IMR-90 (cell line): ENCODE data around the gene SDHAF1. TPM values are rescaled to one million over a fixed set of nuclear protein-coding genes. Genes with fewer than 3 reads are reported as not detected.
A peak's percentile ranks its signal among the peaks of the same experiment; 100 is the strongest.

Experiments used
- ATAC-seq: fragments of 200-7000 bp; cut with Tn5 transposase; 2 replicates; pipeline ENCODE4 v1.9.1; 2020; ENCODE audit warnings: low read depth, mild to moderate bottlenecking, moderate library complexity
- BruUV-seq: library from RNA; stranded (reverse); fragments of 400-500 nt; replicated peaks from 2 replicates; lab custom pipeline; 2021; lab: Mats Ljungman, UMichigan
- CTCF ChIA-PET: fragments of 300-600 bp; formaldehyde crosslinking; extraction: SDS; loops from one replicate; lab custom pipeline; 2021; ENCODE audit warnings: antibody characterized with exemption; lab: Yijun Ruan, JAX
- POLR2A ChIA-PET: fragments of 300-600 bp; sonication (Branson Sonifier 250); formaldehyde crosslinking; loops from one replicate; lab custom pipeline; 2022; ENCODE audit warnings: antibody characterized with exemption; ENCODE audit not compliant: unreplicated experiment; lab: Charles Lee
- DNase-seq: peaks from one replicate; pipeline ENCODE4 v3.0.0; 2013
- H2AFZ ChIP-seq: replicated peaks from 2 replicates; pipeline ENCODE3; 2013; ENCODE audit warnings: low read length, mild to moderate bottlenecking; ENCODE audit not compliant: poor library complexity
- H2AK5ac ChIP-seq: 2 replicates; pipeline ENCODE4 v1.6.1; 2013; ENCODE audit warnings: low read depth, low read length, inconsistent platforms
- H2AK9ac ChIP-seq: replicated peaks from 2 replicates; pipeline ENCODE3; 2013; ENCODE audit warnings: mild to moderate bottlenecking, low read depth, low read length, moderate library complexity; ENCODE audit not compliant: poor library complexity
- H2BK120ac ChIP-seq: 2 replicates; pipeline ENCODE4 v1.6.1; 2013; ENCODE audit warnings: low read depth, low read length, inconsistent platforms
- H2BK15ac ChIP-seq: 3 replicates; pipeline ENCODE4 v1.6.1; 2013; ENCODE audit warnings: low read depth, low read length, inconsistent platforms
- H2BK20ac ChIP-seq: 2 replicates; pipeline ENCODE4 v1.6.1; 2013; ENCODE audit warnings: low read depth, mild to moderate bottlenecking, inconsistent platforms, low read length, moderate library complexity
- H2BK5ac ChIP-seq: 2 replicates; pipeline ENCODE4 v1.6.1; 2013; ENCODE audit warnings: mild to moderate bottlenecking, low read depth, low read length, inconsistent platforms; ENCODE audit not compliant: poor library complexity, severe bottlenecking
- H3K14ac ChIP-seq: replicated peaks from 2 replicates; pipeline ENCODE4 v1.6.1; 2013; ENCODE audit warnings: low read depth, low read length, inconsistent platforms
- H3K18ac ChIP-seq: 2 replicates; pipeline ENCODE4 v1.6.1; 2013; ENCODE audit warnings: low read depth, low read length, control low read depth
- H3K23ac ChIP-seq: 2 replicates; pipeline ENCODE4 v1.6.1; 2013; ENCODE audit warnings: low read depth, low read length, inconsistent platforms
- H3K27ac ChIP-seq: 2 replicates; pipeline ENCODE4 v1.5.1; 2013; ENCODE audit warnings: mild to moderate bottlenecking, control low read depth, low read length; ENCODE audit not compliant: insufficient read depth
- H3K27me3 ChIP-seq: 2 replicates; pipeline ENCODE4 v1.6.1; 2013; ENCODE audit warnings: low read length; ENCODE audit not compliant: control insufficient read depth, insufficient read depth
- H3K36me3 ChIP-seq: 2 replicates; pipeline ENCODE4 v1.6.1; 2013; ENCODE audit warnings: low read length, mixed read lengths; ENCODE audit not compliant: control insufficient read depth, insufficient read depth
- H3K4ac ChIP-seq: 2 replicates; pipeline ENCODE4 v1.6.1; 2013; ENCODE audit warnings: low read depth, low read length, inconsistent platforms
- H3K4me1 ChIP-seq: 2 replicates; pipeline ENCODE4 v1.6.1; 2013; ENCODE audit warnings: low read length, mixed read lengths; ENCODE audit not compliant: control insufficient read depth, insufficient read depth
- H3K4me2 ChIP-seq: 2 replicates; pipeline ENCODE4 v1.6.1; 2013; ENCODE audit warnings: low read depth, mild to moderate bottlenecking, control low read depth, low read length, moderate library complexity
- H3K4me3 ChIP-seq: 2 replicates; pipeline ENCODE4 v1.5.1; 2013; ENCODE audit warnings: low read depth, mild to moderate bottlenecking, control low read depth, low read length, moderate library complexity; ENCODE audit not compliant: insufficient read depth
- H3K56ac ChIP-seq: 2 replicates; pipeline ENCODE4 v1.6.1; 2013; ENCODE audit warnings: low read length, inconsistent platforms; ENCODE audit not compliant: insufficient read depth; ENCODE audit errors: extremely low read depth
- H3K79me1 ChIP-seq, 2 experiments: 2 replicates each; pipeline ENCODE4 v1.6.1; 2013; ENCODE audit warnings: low read length in 2 of 2, inconsistent platforms in 1 of 2, low read depth in 1 of 2
- H3K9ac ChIP-seq: 2 replicates; pipeline ENCODE4 v1.6.1; 2013; ENCODE audit warnings: low read depth, low read length, control low read depth
- H3K9me1 ChIP-seq: 2 replicates; pipeline ENCODE4 v1.6.1; 2013; ENCODE audit warnings: low read length, inconsistent platforms; ENCODE audit not compliant: insufficient read depth
- H3K9me3 ChIP-seq: 2 replicates; pipeline ENCODE4 v1.6.1; 2013; ENCODE audit warnings: low read length; ENCODE audit not compliant: control insufficient read depth, insufficient read depth
- H4K20me1 ChIP-seq: 2 replicates; pipeline ENCODE4 v1.6.1; 2013; ENCODE audit warnings: low read length, inconsistent platforms; ENCODE audit not compliant: insufficient read depth
- H4K5ac ChIP-seq: 2 replicates; pipeline ENCODE4 v1.6.1; 2013; ENCODE audit warnings: mild to moderate bottlenecking, low read depth, low read length, control low read depth
- H4K8ac ChIP-seq, 2 experiments: 2 replicates each; pipeline ENCODE4 v1.6.1; 2013; ENCODE audit warnings: low read depth in 2 of 2, low read length in 2 of 2, control low read depth in 1 of 2, inconsistent platforms in 1 of 2
- H4K91ac ChIP-seq: 2 replicates; pipeline ENCODE4 v1.6.1; 2013; ENCODE audit warnings: low read depth, low read length, inconsistent platforms; ENCODE audit not compliant: insufficient read depth
- CEBPB ChIP-seq: IDR thresholded peaks from 2 replicates; pipeline ENCODE4 v1.6.1; 2012; ENCODE audit warnings: low read depth, low read length, improper control_type of control experiment
- ELK1 ChIP-seq: fragments of 150-350 bp; IDR thresholded peaks from 2 replicates; pipeline ENCODE4 v1.6.1; 2016; ENCODE audit warnings: low read depth, mild to moderate bottlenecking, low read length, moderate library complexity, borderline replicate concordance
- MAZ ChIP-seq: IDR thresholded peaks from 2 replicates; pipeline ENCODE4 v1.6.1; 2012; ENCODE audit warnings: low read depth, mild to moderate bottlenecking, low read length, improper control_type of control experiment, moderate library complexity, borderline replicate concordance
- NFE2L2 ChIP-seq: fragments of 150-350 bp; IDR thresholded peaks from 2 replicates; pipeline ENCODE4 v1.6.1; 2016; ENCODE audit warnings: low read depth, mild to moderate bottlenecking, low read length
- RAD21 ChIP-seq: IDR thresholded peaks from 2 replicates; pipeline ENCODE4 v1.6.1; 2012; ENCODE audit warnings: low read length, improper control_type of control experiment
- USF2 ChIP-seq: fragments of 150-350 bp; IDR thresholded peaks from 2 replicates; pipeline ENCODE4 v1.6.1; 2017; ENCODE audit warnings: mild to moderate bottlenecking, antibody characterized with exemption, low read length, low read depth
- WGBS, 2 experiments: methylation state at CpG; one replicate each; pipeline versions ENCODE4 v1.1.5 to v1.1.7; 2013; ENCODE audit warnings: missing lambda C conversion rate in 2 of 2; ENCODE audit not compliant: insufficient read length in 1 of 2; ENCODE audit errors: extremely low coverage in 2 of 2; 5-methylcytosine and 5-hydroxymethylcytosine counted together
- dilution Hi-C: fragments of 300-500 bp; cut with HindIII; formaldehyde crosslinking; loops from one replicate; pipeline ENCODE4 v1.14.3; 2018; ENCODE audit warnings: low sequenced_read_pairs; ENCODE audit not compliant: unreplicated experiment
- in situ Hi-C: fragments of 300-500 bp; cut with MboI; formaldehyde crosslinking; loops from 3 replicates; pipeline ENCODE4 v1.14.3; 2019; ENCODE audit warnings: low sequenced_read_pairs, inconsistent platforms, mixed read lengths
- intact Hi-C: fragments of 100-400 bp; cut with micrococcal nuclease; formaldehyde crosslinking; loops from 2 replicates; pipeline ENCODE4 v1.10.0; 2022
- polyA plus RNA-seq, 3 experiments: library from polyadenylated mRNA; depleted of rRNA; stranded (reverse); fragments of >200 nt; gene quantifications; 2 replicates each; pipeline ENCODE4 v1.2.3, GENCODE V29; 2012; ENCODE audit warnings: low replicate concordance in 1 of 3
- total RNA-seq: library from RNA; depleted of rRNA; stranded (reverse); fragments of >200 nt; gene quantifications from 2 replicates; pipeline ENCODE4 v1.2.3, GENCODE V29; 2012

The SDHAF1 gene
- total and polyA plus RNA-seq, 2 of the 4 experiments (the other 2 are of a cell fraction) = 4.8 to 9.9 TPM

GRCh38 chr19:36041831-36042230 lies 46.8 kb downstream of the SDHAF1 start:
- ChIA-PET POLR2A (no interaction called here), CTCF (interaction anchor here (1.1 kb wide), 1 partner anchor 12 kb away, joined by 6 read pairs; no protein-coding TSS in a partner anchor)
- DNase-seq (peak; percentile 82), ATAC-seq (peak; percentile 97)
- peak overlapping the region; percentile 87 for H4K91ac ChIP-seq
- peak overlapping the region; percentile 78 for H4K5ac ChIP-seq
- peak overlapping the region; percentile 75 for H3K18ac ChIP-seq
- no TSS peak for BruUV-seq
- H3K4me3 ChIP-seq = no peak overlapping the region
- H3K4me2 ChIP-seq = peak overlapping the region; percentile 35
- intact Hi-C loops (loop anchor here (1.0 kb wide), 1 partner anchor 12 kb away; the partner anchor contains the start of genes THAP8 and WDR62), in situ Hi-C loops (no loop called here), dilution Hi-C loops (no loop called here)
- peak overlapping the region; percentile 75 for H2BK20ac ChIP-seq
- peaks cover 0 to 21% of the 10 kb centered on the region in 2 experiments; a peak in 3 of 4 replicates for H3K79me1 ChIP-seq
- H3K4ac ChIP-seq = peak overlapping the region; percentile 93
- peak overlapping the region; percentile 81; the same call in 1 of the 2 replicates for H2AK5ac ChIP-seq
- peak overlapping the region; percentile 79; the same call in 1 of the 2 replicates for H3K23ac ChIP-seq
- peaks cover 9% of the 10 kb centered on the region for H3K4me1 ChIP-seq
- peak overlapping the region; percentile 81 for H2BK5ac ChIP-seq
- peak overlapping the region; percentile 18; the same call in 1 of the 2 replicates for H3K9ac ChIP-seq
- peak overlapping the region; percentile 67; the same call in 2 of the 3 replicates for H2BK15ac ChIP-seq
- peak overlapping the region; percentile 72 for H2AFZ ChIP-seq
- no peaks in the 10 kb centered on the region for H3K9me3 ChIP-seq
- WGBS, 2 experiments = 17% methylated on average over 1 of the region's 3 CpGs; no CpG with 5 or more reads in 1 of the 2 experiments
- H3K27ac ChIP-seq = peak overlapping the region; percentile 74; the same call in 1 of the 2 replicates
- H4K20me1 ChIP-seq = no peaks in the 10 kb centered on the region
- H2BK120ac ChIP-seq = peak overlapping the region; percentile 89
- H3K27me3 ChIP-seq = no peaks in the 10 kb centered on the region
- H3K14ac ChIP-seq = peak overlapping the region; percentile 77
- TF ChIP-seq ELK1 = no peak
- no peak for TF ChIP-seq RAD21
- peak; percentile 80; the same call in 1 of the 2 replicates for TF ChIP-seq MAZ
- TF ChIP-seq USF2 = no peak
- peak; percentile 93 for TF ChIP-seq CEBPB
- no peak for TF ChIP-seq NFE2L2
- peak overlapping the region; percentile 37; the same call in 1 of the 2 replicates for H3K56ac ChIP-seq
- H2AK9ac ChIP-seq = peak overlapping the region; percentile 91
- peaks cover 6% of the 10 kb centered on the region for H3K36me3 ChIP-seq
- no peaks in the 10 kb centered on the region; the same call in 1 of the 2 replicates for H3K9me1 ChIP-seq
- peak overlapping the region; percentile 68 to 90 for H4K8ac ChIP-seq
